Measurements from ENCODE around the gene SDR42E2. TPM values are rescaled to one million over a fixed set of nuclear protein-coding genes. Genes with fewer than 3 reads are reported as not detected.
"Not testable (repeated sequence)": the region's sequence is repeated elsewhere in the genome, so short reads cannot be mapped to it uniquely, and the experiment has no call there.

Gene SDR42E2
- total RNA-seq, 1 donor from 2014 or later, result 0.10 TPM

- Mint-ChIP-seq H3K4me3 (ENCODE audit: unreplicated experiment) (no peak overlapping the region), H3K4me1 (ENCODE audit: unreplicated experiment) (no peaks in the 10 kb centered on the region), H3K9me3 (ENCODE audit: unreplicated experiment) (no peaks in the 10 kb centered on the region), H3K36me3 (ENCODE audit: low read depth, unreplicated experiment) (no peaks in the 10 kb centered on the region), H3K27ac (ENCODE audit: unreplicated experiment) (no peak overlapping the region), H3K27me3 (ENCODE audit: unreplicated experiment) (no peaks in the 10 kb centered on the region)
- DNase-seq (ENCODE audit: low spot score), result peak; percentile 21
- peak; percentile 50 for TF ChIP-seq CTCF (IDR thresholded peaks at IDR 0.05; ENCODE audit: unreplicated experiment)
These were observed 20.5 kb upstream of the SDR42E2 start for GRCh38 chr16:22141767-22142166.

- DNase-seq (ENCODE audit: low spot score), result no peak
- TF ChIP-seq CTCF (IDR thresholded peaks at IDR 0.05; ENCODE audit: unreplicated experiment), result no peak
- Mint-ChIP-seq H3K4me1 (ENCODE audit: unreplicated experiment) (no peaks in the 10 kb centered on the region), H3K4me3 (ENCODE audit: unreplicated experiment) (no peak overlapping the region), H3K36me3 (ENCODE audit: low read depth, unreplicated experiment) (no peaks in the 10 kb centered on the region), H3K9me3 (ENCODE audit: unreplicated experiment) (no peaks in the 10 kb centered on the region), H3K27me3 (ENCODE audit: unreplicated experiment) (no peaks in the 10 kb centered on the region), H3K27ac (ENCODE audit: unreplicated experiment) (no peak overlapping the region)
These were observed 17.8 kb upstream of the SDR42E2 start for GRCh38 chr16:22144520-22144919.

- Mint-ChIP-seq H3K9me3 (ENCODE audit: unreplicated experiment) (no peaks in the 10 kb centered on the region), H3K4me3 (ENCODE audit: unreplicated experiment) (no peak overlapping the region), H3K36me3 (ENCODE audit: low read depth, unreplicated experiment) (no peaks in the 10 kb centered on the region), H3K27ac (ENCODE audit: unreplicated experiment) (no peak overlapping the region), H3K27me3 (ENCODE audit: unreplicated experiment) (peaks cover 5% of the 10 kb centered on the region), H3K4me1 (ENCODE audit: unreplicated experiment) (no peaks in the 10 kb centered on the region)
- DNase-seq (ENCODE audit: low spot score), result no peak
- no peak for TF ChIP-seq CTCF (IDR thresholded peaks at IDR 0.05; ENCODE audit: unreplicated experiment)
These were observed 14.5 kb upstream of the SDR42E2 start for GRCh38 chr16:22147853-22148252.

GRCh38 chr16:22151246-22151998 is 10.9 kb upstream of the SDR42E2 start:
- no peak overlapping the region for H3K27ac Mint-ChIP-seq (ENCODE audit: unreplicated experiment)
- H3K9me3 Mint-ChIP-seq (ENCODE audit: unreplicated experiment), result no peaks in the 10 kb centered on the region
- peaks cover 9% of the 10 kb centered on the region for H3K4me1 Mint-ChIP-seq (ENCODE audit: unreplicated experiment)
- H3K27me3 Mint-ChIP-seq (ENCODE audit: unreplicated experiment), result peaks cover 7% of the 10 kb centered on the region
- H3K4me3 Mint-ChIP-seq (ENCODE audit: unreplicated experiment), result no peak overlapping the region
- no peak for TF ChIP-seq CTCF (IDR thresholded peaks at IDR 0.05; ENCODE audit: unreplicated experiment)
- DNase-seq (ENCODE audit: low spot score), result no peak
- no peaks in the 10 kb centered on the region for H3K36me3 Mint-ChIP-seq (ENCODE audit: low read depth, unreplicated experiment)

GRCh38 chr16:22152316-22152715 is 10.0 kb upstream of the SDR42E2 start:
- H3K27ac Mint-ChIP-seq (ENCODE audit: unreplicated experiment), result no peak overlapping the region
- DNase-seq (ENCODE audit: low spot score), result no peak
- H3K9me3 Mint-ChIP-seq (ENCODE audit: unreplicated experiment), result no peaks in the 10 kb centered on the region
- no peaks in the 10 kb centered on the region for H3K36me3 Mint-ChIP-seq (ENCODE audit: low read depth, unreplicated experiment)
- H3K27me3 Mint-ChIP-seq (ENCODE audit: unreplicated experiment), result peaks cover 7% of the 10 kb centered on the region
- peaks cover 9% of the 10 kb centered on the region for H3K4me1 Mint-ChIP-seq (ENCODE audit: unreplicated experiment)
- no peak overlapping the region for H3K4me3 Mint-ChIP-seq (ENCODE audit: unreplicated experiment)
- no peak for TF ChIP-seq CTCF (IDR thresholded peaks at IDR 0.05; ENCODE audit: unreplicated experiment)

- not testable (repeated sequence) for H3K4me1 Mint-ChIP-seq (ENCODE audit: unreplicated experiment); H3K27ac Mint-ChIP-seq (ENCODE audit: unreplicated experiment); H3K27me3 Mint-ChIP-seq (ENCODE audit: unreplicated experiment); H3K4me3 Mint-ChIP-seq (ENCODE audit: unreplicated experiment); H3K9me3 Mint-ChIP-seq (ENCODE audit: unreplicated experiment); H3K36me3 Mint-ChIP-seq (ENCODE audit: low read depth, unreplicated experiment); DNase-seq (ENCODE audit: low spot score)
These were observed 9.2 kb upstream of the SDR42E2 start for GRCh38 chr16:22153078-22153477.
